Mucosa of descending colon (tissue), 3 donors: ENCODE data around the gene CHD9NB. TPM values are rescaled to one million over a fixed set of nuclear protein-coding genes. Genes with fewer than 3 reads are reported as not detected.

Experiments
- ATAC-seq: fragments of 200-7000 bp; cut with Tn5 transposase; one replicate; pipeline ENCODE4 v1.9.1; 2020; ENCODE audit warnings: mild to moderate bottlenecking, moderate library complexity
- DNase-seq, 3 donors: peaks; one replicate each; pipeline ENCODE4 v3.0.0-alpha.2; 2020
- H3K36me3 ChIP-seq: fragments of 200-600 bp; one replicate; pipeline ENCODE4 v1.8.0; 2021; ENCODE audit warnings: low read depth, mild to moderate bottlenecking
- H3K4me1 ChIP-seq: fragments of 200-600 bp; one replicate; pipeline ENCODE4 v1.8.0; 2021; ENCODE audit warnings: low read depth, mild to moderate bottlenecking
- H3K4me3 ChIP-seq: fragments of 200-600 bp; one replicate; pipeline ENCODE4 v1.8.0; 2021; ENCODE audit warnings: mild to moderate bottlenecking
- H3K9me3 ChIP-seq: fragments of 200-600 bp; one replicate; pipeline ENCODE4 v1.8.0; 2021; ENCODE audit warnings: mild to moderate bottlenecking
- CTCF ChIP-seq: fragments of 200-600 bp; IDR thresholded peaks from one replicate; pipeline ENCODE4 v1.8.0; 2022; ENCODE audit warnings: antibody characterized with exemption, mild to moderate bottlenecking
- intact Hi-C, 2 donors: fragments of 100-400 bp; cut with DNase I in 1 of 2; cut with micrococcal nuclease in 1 of 2; formaldehyde crosslinking; loops; one replicate each; pipeline versions ENCODE4 v1.11.0 to v1.11.1; 2022; cut with DNase I, micrococcal nuclease
- total RNA-seq, 3 donors: library from RNA; stranded (reverse); fragmentation: NEBNext Ultra II Directional in 2 of 3; extraction: Animal tissue kit (Norgen Biotek cat#: 25700) in 2 of 3; gene quantifications; one replicate each; pipeline versions ENCODE4 v1.2.1 to v1.2.4, GENCODE V29; 2021 to 2023
- donor health status: DM: no; HTN: no; CAD: no; lungs with moderate emphysema.
- donor health status: DM: no; HTN: no; CAD: no.
- donor health status: DM: no; HTN: yes; CAD: no.

The CHD9NB gene
- total RNA-seq, 3 donors from 2014 or later: 2.3 to 5.3 (median 5.2) TPM

- DNase-seq: no peak
- TF ChIP-seq CTCF: no peak
- Histone ChIP-seq H3K4me3 (no peak overlapping the region), H3K36me3 (no peaks in the 10 kb centered on the region), H3K4me1 (no peaks in the 10 kb centered on the region), H3K9me3 (no peaks in the 10 kb centered on the region)
- intact Hi-C loops: loop anchor here in 1 of 2 donors (10.0 kb wide), 1 partner anchor 835 kb away; no protein-coding TSS in a partner anchor
- peak; percentile 18 for ATAC-seq
Measured at GRCh38 chr16:53029971-53030370, 22.7 kb downstream of the CHD9NB start.

- TF ChIP-seq CTCF: no peak
- no peak for DNase-seq
- no peak for ATAC-seq
- no peak overlapping the region for H3K4me3 ChIP-seq
- no peaks in the 10 kb centered on the region for H3K4me1 ChIP-seq
- H3K36me3 ChIP-seq: no peaks in the 10 kb centered on the region
- no peaks in the 10 kb centered on the region for H3K9me3 ChIP-seq
- intact Hi-C loops: loop anchor here in 1 of 2 donors (10.0 kb wide), 1 partner anchor 829 kb away; no protein-coding TSS in a partner anchor
Measured at GRCh38 chr16:53024045-53024444, 28.7 kb downstream of the CHD9NB start.

- Histone ChIP-seq H3K36me3 (no peaks in the 10 kb centered on the region), H3K4me1 (no peaks in the 10 kb centered on the region), H3K9me3 (no peaks in the 10 kb centered on the region), H3K4me3 (no peak overlapping the region)
- ATAC-seq (peak; percentile 87), DNase-seq (peak in 1 of 3 donors; percentile 38)
- no peak for TF ChIP-seq CTCF
- intact Hi-C loops: loop anchor here in 1 of 2 donors (10.0 kb wide), 1 partner anchor 828 kb away; no protein-coding TSS in a partner anchor
Measured at GRCh38 chr16:53022374-53022773, 30.3 kb downstream of the CHD9NB start.

GRCh38 chr16:53018834-53019416, 33.8 kb downstream of the CHD9NB start:
- Histone ChIP-seq H3K36me3 (no peaks in the 10 kb centered on the region), H3K4me3 (no peak overlapping the region), H3K9me3 (no peaks in the 10 kb centered on the region), H3K4me1 (no peaks in the 10 kb centered on the region)
- intact Hi-C loops: no loop called here
- ATAC-seq: no peak
- DNase-seq: no peak
- no peak for TF ChIP-seq CTCF

- intact Hi-C loops: no loop called here
- ATAC-seq: no peak
Measured at GRCh38 chr16:53014287-53014686, 38.4 kb downstream of the CHD9NB start.

More at GRCh38 chr16:53014287-53014686, 38.4 kb downstream of the CHD9NB start:
- no peaks in the 10 kb centered on the region for H3K9me3 ChIP-seq
- DNase-seq: no peak
- no peak for TF ChIP-seq CTCF
- H3K4me1 ChIP-seq: no peaks in the 10 kb centered on the region
- no peaks in the 10 kb centered on the region for H3K36me3 ChIP-seq
- no peak overlapping the region for H3K4me3 ChIP-seq
